Stomach (tissue), 9 donors: ENCODE data around the gene ERC1. TPM values are rescaled to one million over a fixed set of nuclear protein-coding genes. Genes with fewer than 3 reads are reported as not detected.
A peak's percentile ranks its signal among the peaks of the same experiment; 100 is the strongest.

Experiments used
- DNase-seq, 2 donors: peaks; one replicate each; pipeline versions ENCODE4 v3.0.0 to v3.0.0-alpha.2; 2013 to 2019
- H3K27ac ChIP-seq, 5 donors: fragments of 200-600 bp in 4 of 5; sonication (generic) in 4 of 5; one replicate each; pipeline ENCODE4 v1.5.1; 2013 to 2019; ENCODE audit warnings: mild to moderate bottlenecking in 1 of 5, moderate library complexity in 1 of 5
- H3K27me3 ChIP-seq, 3 donors: fragments of 200-600 bp; sonication (generic); one replicate each; pipeline ENCODE4 v1.5.1; 2017 to 2019; ENCODE audit warnings: mixed run types in 1 of 3
- H3K36me3 ChIP-seq, 4 donors: fragments of 200-600 bp; sonication (generic); 1 replicate in 3 of 4; 2 replicates in 1 of 4; pipeline ENCODE4 v1.5.1; 2016 to 2019
- H3K4me1 ChIP-seq, 4 donors: fragments of 200-600 bp; sonication (generic); one replicate each; pipeline ENCODE4 v1.5.1; 2016 to 2019
- H3K4me3 ChIP-seq, 4 donors: fragments of 200-600 bp; sonication (generic) in 3 of 4; one replicate each; pipeline ENCODE4 v1.5.1; 2016 to 2019; ENCODE audit warnings: mild to moderate bottlenecking in 1 of 4
- H3K9me3 ChIP-seq, 4 donors: fragments of 200-600 bp; sonication (generic); one replicate each; pipeline ENCODE4 v1.5.1; 2016 to 2019
- CTCF ChIP-seq, 7 experiments: fragments of 450-650 bp in 4 of 7; fragments of 200-600 bp in 3 of 7; sonication (generic) in 3 of 7; IDR thresholded peaks; one replicate each; pipeline ENCODE4 v1.5.1; 2016 to 2019; ENCODE audit warnings: antibody characterized with exemption in 7 of 7, control low read depth in 2 of 7, mild to moderate bottlenecking in 1 of 7
- EP300 ChIP-seq: sonication (generic); formaldehyde crosslinking; IDR thresholded peaks from one replicate; pipeline ENCODE4 v1.6.1; 2017; ENCODE audit warnings: antibody characterized with exemption
- POLR2A ChIP-seq, 4 donors: fragments of 450-650 bp; IDR thresholded peaks; one replicate each; pipeline ENCODE4 v1.6.1; 2016; ENCODE audit warnings: antibody characterized with exemption in 4 of 4, control low read depth in 2 of 4, mild to moderate bottlenecking in 1 of 4, moderate library complexity in 1 of 4
- POLR2AphosphoS5 ChIP-seq, 3 donors: sonication (generic); formaldehyde crosslinking; IDR thresholded peaks; one replicate each; pipeline ENCODE4 v1.6.1; 2016; ENCODE audit warnings: antibody characterized with exemption in 3 of 3
- WGBS, 5 donors: extraction: QIAGEN DNeasy Blood & Tissue Kit in 3 of 5; methylation state at CpG; one replicate each; pipeline versions ENCODE4 v1.1.5 to v1.1.7; 2013 to 2018; 5-methylcytosine and 5-hydroxymethylcytosine counted together
- intact Hi-C: fragments of 100-400 bp; cut with DNase I; formaldehyde crosslinking; loops from one replicate; pipeline ENCODE4 v1.15.1; 2023; ENCODE audit warnings: low total_unique reads
- polyA plus RNA-seq, 3 donors: library from polyadenylated mRNA; stranded (reverse); fragments of 200-250 nt; gene quantifications; one replicate each; pipeline ENCODE4 v1.2.3, GENCODE V29; 2013
- total RNA-seq, 5 donors: library from RNA; depleted of rRNA; stranded (reverse); fragments of >200 nt; gene quantifications; one replicate each; pipeline versions ENCODE4 v1.1.0 to v1.2.3, GENCODE V29; 2014 to 2016
- donor health status: healthy with polysubstance abuse.
- donor health status: Bipolar disorder and iron deficiency.
- donor health status: healthy.

Gene ERC1
- total and polyA plus RNA-seq, 8 donors, result 3.8 to 69.4 (median 51.6) TPM

DNA sequence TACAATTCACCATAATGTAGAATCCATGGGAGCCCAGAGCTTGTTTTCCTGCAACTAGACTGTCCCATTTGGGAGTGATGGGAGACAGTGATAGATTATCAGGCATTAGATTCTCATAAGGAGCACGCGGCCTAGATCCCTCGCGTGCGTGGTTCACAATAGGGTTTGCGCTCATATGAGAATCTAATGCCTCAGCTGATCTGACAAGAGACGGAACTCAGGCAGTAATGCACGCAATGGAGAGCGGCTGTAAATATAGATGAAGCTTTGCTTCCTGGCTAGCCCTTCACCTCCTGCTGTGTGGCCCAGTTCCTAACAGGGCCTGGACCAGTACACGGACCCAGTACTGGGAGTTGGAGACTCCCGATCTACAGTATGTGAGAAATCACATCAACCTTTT, 476.7 kb downstream of the ERC1 start:
- Histone ChIP-seq H3K4me3 (no peak overlapping the region), H3K27me3 (no peaks in the 10 kb centered on the region)

DNA sequence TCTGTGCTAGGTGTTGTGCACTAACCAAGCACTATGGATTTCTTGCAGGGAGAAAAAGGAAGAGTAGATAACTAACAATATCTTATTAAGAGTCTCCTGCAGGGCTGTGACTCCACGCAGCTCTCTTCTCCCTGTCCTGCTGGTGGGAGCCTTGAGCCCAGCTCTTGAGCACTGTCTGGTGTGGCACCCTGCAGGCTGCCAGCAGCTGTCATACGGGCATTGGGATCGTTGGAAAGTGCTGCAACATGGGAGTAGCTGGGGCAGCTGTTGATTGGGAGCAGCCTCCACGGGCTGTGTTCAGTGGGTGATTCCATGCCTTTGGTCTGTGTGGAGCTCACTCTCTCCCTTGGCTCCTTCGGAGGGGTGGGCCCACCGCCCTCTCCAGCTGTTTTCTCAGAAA, 478.0 kb downstream of the ERC1 start:
- WGBS, 5 donors, result 78 to 91% (median 89%) methylated on average over 6 of the region's 6 CpGs
- TF ChIP-seq CTCF (IDR thresholded peaks at IDR 0.05), result no peak
- no peak for TF ChIP-seq POLR2AphosphoS5 (IDR thresholded peaks at IDR 0.05)
- no peak for TF ChIP-seq EP300
- no peak for TF ChIP-seq POLR2A (IDR thresholded peaks at IDR 0.05)

More for the DNA sequence above, 476.7 kb downstream of the ERC1 start:
- TF ChIP-seq CTCF (IDR thresholded peaks at IDR 0.05) (no peak), EP300 (no peak), POLR2AphosphoS5 (IDR thresholded peaks at IDR 0.05) (no peak), POLR2A (IDR thresholded peaks at IDR 0.05) (no peak)
- intact Hi-C loops, result no loop called here
- Histone ChIP-seq H3K4me1 (peaks cover 0 to 3% (median 0%) of the 10 kb centered on the region in 4 donors), H3K36me3 (peaks cover 0 to 11% (median 5%) of the 10 kb centered on the region in 4 donors), H3K27ac (no peak overlapping the region), H3K9me3 (no peaks in the 10 kb centered on the region)
- WGBS, 5 donors, result 94 to 98% (median 96%) methylated on average over 11 of the region's 11 CpGs
- DNase-seq, result no peak

DNA sequence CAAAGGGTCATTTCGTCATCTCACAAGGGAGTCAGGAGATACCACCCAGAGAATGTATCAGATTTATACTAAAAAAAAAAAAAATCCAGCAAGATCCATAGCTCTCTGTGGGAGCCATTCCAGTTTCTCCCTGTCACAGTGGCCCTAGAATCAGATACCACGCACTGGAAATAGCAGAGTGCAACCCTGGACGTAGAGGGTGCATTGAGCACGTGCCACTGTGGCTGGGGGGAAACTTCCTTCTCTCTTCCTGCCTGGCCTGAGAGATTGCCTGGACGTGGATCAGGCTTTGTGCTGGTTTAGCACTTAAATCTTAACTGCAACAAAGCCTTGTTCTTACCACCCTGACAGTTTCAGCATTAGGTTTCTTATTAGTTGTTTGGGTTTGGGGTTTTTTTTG, 479.0 kb downstream of the ERC1 start:
- WGBS, 5 donors, result 72 to 80% (median 79%) methylated on average over 5 of the region's 5 CpGs
- H3K9me3 ChIP-seq, result no peaks in the 10 kb centered on the region

More for the DNA sequence above, 478.0 kb downstream of the ERC1 start:
- Histone ChIP-seq H3K9me3 (no peaks in the 10 kb centered on the region), H3K27me3 (no peaks in the 10 kb centered on the region), H3K4me1 (peaks cover 5 to 17% (median 10%) of the 10 kb centered on the region in 4 donors), H3K36me3 (peaks cover 0 to 11% (median 5%) of the 10 kb centered on the region in 4 donors), H3K27ac (no peak overlapping the region), H3K4me3 (no peak overlapping the region)
- no peak for DNase-seq
- intact Hi-C loops, result no loop called here

GRCh38 chr12:1471224-1471623, 480.2 kb downstream of the ERC1 start:
- Histone ChIP-seq H3K4me1 (peaks cover 5 to 32% (median 20%) of the 10 kb centered on the region in 4 donors), H3K27me3 (no peaks in the 10 kb centered on the region), H3K36me3 (no peaks in the 10 kb centered on the region), H3K9me3 (no peaks in the 10 kb centered on the region), H3K27ac (no peak overlapping the region), H3K4me3 (no peak overlapping the region)
- DNase-seq, result no peak
- 63 to 76% (median 71%) methylated on average over 6 of the region's 6 CpGs for WGBS, 5 donors
- intact Hi-C loops, result no loop called here
- TF ChIP-seq CTCF (IDR thresholded peaks at IDR 0.05) (no peak), POLR2A (IDR thresholded peaks at IDR 0.05) (no peak), POLR2AphosphoS5 (IDR thresholded peaks at IDR 0.05) (no peak), EP300 (no peak)

More for the DNA sequence above, 479.0 kb downstream of the ERC1 start:
- intact Hi-C loops, result no loop called here
- Histone ChIP-seq H3K27me3 (no peaks in the 10 kb centered on the region), H3K4me1 (peaks cover 5 to 26% (median 19%) of the 10 kb centered on the region in 4 donors), H3K36me3 (peaks cover 0 to 9% (median 5%) of the 10 kb centered on the region in 4 donors), H3K4me3 (no peak overlapping the region), H3K27ac (no peak overlapping the region)
- TF ChIP-seq CTCF (IDR thresholded peaks at IDR 0.05) (no peak), EP300 (no peak), POLR2A (IDR thresholded peaks at IDR 0.05) (no peak), POLR2AphosphoS5 (IDR thresholded peaks at IDR 0.05) (no peak)
- DNase-seq, result peak in 1 of 2 donors; percentile 30
